T follicular helper cell (primary cell): ENCODE results near the gene CEACAM16.
A peak's percentile ranks its signal among the peaks of the same experiment; 100 is the strongest.

Experiments
- DNase-seq: peaks from one replicate; pipeline ENCODE4 v3.0.0-alpha.2; 2020; ENCODE audit warnings: low read depth

CEACAM16 gene

DNA sequence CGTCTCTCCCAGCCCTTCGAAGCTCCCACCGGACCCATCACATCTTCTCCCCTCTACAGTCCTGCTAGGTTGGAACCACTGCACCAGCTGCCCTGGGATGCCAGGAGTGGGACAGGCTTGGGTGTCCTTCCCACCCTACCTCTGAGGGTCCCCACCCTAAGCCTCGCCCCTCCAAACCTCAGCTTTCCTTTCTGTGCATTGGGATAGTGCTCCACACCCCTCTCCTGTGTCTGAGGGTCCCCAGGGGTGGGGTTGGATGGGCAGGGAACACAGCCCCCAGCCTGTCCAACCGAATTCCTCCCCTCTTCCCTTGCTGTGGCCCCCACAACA, 47.6 kb downstream of the CEACAM16 start:
- no peak for DNase-seq

DNA sequence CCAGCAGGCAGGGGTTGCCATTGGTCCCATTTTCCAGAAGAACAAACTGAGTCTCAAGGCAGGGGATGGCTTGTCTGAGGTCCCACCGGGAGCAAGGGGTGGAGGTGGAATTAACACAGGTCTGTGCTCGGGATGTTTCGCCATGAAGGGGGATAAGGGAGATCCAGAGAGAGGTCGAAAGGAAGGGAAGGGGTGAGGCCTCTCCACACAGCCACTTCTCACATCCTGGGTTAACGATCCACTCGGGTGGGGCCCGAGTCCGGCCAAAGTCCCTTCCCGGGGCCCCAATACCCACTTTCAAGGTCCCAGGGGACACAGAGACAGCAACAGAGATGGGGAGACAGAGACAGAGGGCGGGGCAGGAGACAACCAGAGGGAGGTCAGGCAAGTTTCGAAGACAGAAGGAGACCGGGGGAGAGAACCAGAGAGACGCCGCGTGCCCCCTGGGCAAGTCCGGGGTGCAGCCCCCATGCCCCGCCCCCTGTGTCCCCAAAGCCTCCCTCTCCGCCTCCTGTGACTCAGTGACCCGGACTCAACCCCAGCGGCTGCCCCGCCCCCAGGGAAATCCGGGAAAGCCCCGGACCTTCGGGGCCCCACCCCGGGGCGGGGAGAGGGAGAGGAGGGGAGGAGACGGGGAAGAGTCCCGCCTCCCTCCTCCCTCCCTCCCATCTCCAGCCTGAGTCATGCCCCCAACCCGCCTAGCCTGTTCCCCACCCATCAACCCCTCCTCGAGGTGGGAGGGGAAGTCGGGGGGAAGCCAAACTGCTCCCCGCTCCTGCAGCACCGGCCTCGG, 48.2 kb downstream of the CEACAM16 start:
- DNase-seq, result peak; percentile 86

DNA sequence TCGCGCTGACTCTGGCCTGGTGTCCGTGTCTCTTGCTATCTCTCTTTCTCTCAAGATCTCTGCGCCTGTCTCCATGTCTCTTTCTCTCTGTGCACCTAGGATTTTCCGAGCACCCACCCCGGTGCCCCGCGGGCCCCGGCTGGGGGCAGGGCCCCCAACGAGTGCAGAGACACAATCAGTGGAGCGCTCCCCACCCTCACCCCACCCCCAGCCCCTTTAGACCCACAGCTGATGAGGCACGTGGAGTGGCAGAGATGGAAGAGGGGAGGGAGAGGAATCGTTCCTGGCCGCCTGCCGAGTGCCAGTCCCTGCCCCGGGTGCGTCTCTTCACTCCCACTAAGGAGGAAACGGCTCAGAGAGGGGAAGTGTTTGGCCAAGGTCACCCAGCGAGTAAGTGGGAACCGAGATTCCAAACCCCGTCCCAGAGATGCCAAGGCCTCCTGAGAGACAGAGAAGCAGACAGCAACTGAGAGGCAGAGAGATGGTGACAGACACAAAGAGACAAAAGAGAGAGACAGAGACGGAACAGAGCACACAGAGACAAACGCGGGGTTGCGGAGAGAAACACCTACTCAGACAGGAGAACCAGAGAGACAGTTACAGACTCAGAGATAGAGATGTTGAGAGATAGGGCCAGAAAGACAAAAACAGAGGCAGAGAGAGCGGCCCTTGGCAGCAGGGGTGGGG, 48.9 kb downstream of the CEACAM16 start:
- DNase-seq, result no peak

DNA sequence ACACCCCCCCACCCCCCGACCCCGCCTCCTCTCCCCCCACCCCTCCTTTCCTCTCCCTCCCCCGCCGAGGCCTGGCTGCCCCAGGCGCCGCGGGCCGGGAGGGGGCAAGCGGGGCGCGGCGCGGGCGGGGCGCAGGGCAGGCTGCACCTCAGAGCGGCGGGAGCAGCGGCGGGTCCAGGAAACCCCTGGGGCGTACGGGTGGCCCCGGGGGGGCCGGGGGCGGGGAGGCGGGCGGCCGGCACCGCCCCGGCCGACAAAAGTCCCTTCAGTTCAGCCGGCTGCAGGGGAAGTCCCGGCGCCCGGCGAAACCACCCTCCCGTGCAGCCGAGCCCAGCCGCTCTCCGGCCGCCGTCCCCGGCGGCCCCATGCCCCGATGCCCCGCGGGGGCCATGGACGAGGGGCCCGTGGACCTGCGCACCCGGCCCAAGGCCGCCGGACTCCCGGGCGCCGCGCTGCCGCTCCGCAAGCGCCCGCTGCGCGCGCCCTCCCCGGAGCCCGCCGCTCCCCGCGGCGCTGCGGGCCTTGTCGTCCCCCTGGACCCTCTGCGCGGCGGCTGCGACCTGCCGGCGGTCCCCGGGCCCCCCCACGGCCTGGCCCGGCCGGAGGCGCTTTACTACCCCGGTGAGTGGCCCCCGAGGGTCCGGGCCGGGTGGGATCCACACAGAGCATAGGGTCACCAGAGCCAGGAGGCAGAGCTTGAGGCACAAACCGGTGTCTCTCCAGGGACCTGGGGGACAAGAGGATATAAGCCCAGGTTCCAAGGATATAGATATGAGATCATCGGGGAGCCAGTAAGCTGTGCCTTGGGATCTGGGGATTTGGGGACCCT, 49.7 kb downstream of the CEACAM16 start, which contains the start of gene BCL3:
TSS of gene BCL3 (plus strand) at position 283 of the 829 bp plus-strand sequence. CDS start at position 366, 83 bp downstream.
- DNase-seq, result peak; percentile 49

DNA sequence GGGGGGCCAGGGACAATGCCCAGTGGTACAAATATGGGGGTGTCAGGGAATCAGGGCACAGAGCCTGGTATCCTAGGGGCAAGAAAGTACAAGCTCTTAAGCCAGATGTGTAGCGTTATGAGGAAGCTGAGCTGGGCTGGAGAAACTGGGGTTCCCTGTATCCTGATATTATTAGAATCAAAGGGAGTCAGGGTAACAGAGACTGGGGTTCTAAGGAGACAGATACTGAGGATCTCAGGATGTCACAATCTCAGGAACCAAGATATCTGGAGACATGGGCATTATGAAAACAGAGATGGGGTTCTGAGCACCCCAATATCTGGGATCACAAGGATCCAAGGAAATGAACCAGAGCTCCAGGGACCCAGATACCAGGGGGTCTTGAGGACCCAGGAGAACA, 50.3 kb downstream of the CEACAM16 start:
- no peak for DNase-seq

DNA sequence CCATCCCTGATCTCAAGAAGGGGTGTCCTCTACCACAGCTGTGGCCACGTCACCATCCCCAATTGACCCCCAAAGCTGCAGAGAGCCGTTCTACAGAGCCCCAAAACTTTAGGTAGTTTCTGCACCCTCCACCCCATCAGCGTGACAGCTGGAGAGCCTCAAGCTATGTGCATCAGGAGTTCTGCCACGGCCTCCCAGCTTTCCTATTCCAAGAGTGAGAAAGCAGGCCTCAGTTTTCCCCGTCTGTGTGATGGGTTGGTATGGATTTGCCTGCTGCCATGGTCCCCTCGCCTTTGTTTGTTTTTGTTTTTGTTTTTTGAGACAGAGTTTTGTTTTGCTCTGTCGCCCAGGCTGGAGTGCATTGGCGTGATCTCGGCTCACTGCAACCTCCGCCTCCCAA, 51.0 kb downstream of the CEACAM16 start:
- no peak for DNase-seq

DNA sequence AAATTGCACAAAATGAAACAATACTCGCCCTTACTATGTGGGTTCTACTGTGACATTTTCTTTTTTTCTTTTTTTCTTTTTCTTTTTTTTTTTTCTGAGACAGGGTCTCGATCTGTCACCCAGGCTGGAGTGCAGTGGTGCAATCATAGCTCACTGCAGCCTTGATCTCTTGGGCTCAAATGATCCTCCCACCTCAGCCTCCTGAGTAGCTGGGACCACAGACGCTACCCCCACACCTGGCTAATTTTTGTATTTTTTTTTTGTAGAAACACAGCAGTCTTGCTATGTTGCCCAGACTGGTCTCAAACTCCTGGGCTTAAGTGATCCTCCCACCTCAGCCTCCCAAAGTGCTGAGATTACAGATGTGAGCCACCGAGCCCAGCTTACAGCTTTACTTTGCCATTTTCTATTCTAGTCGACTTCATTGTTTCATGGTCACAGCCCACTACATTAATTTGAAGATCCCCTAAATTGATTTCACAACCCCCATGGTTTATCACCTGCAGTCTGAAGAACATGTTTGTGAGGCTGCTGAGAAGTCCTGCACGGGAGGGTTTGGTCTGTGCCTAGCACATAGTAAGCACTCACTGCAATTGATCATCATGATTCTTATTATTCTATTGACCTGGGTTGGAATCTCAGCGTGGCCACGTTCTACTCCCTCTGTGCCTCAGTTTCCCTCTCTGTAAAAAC, 53.3 kb downstream of the CEACAM16 start:
- DNase-seq, result no peak

DNA sequence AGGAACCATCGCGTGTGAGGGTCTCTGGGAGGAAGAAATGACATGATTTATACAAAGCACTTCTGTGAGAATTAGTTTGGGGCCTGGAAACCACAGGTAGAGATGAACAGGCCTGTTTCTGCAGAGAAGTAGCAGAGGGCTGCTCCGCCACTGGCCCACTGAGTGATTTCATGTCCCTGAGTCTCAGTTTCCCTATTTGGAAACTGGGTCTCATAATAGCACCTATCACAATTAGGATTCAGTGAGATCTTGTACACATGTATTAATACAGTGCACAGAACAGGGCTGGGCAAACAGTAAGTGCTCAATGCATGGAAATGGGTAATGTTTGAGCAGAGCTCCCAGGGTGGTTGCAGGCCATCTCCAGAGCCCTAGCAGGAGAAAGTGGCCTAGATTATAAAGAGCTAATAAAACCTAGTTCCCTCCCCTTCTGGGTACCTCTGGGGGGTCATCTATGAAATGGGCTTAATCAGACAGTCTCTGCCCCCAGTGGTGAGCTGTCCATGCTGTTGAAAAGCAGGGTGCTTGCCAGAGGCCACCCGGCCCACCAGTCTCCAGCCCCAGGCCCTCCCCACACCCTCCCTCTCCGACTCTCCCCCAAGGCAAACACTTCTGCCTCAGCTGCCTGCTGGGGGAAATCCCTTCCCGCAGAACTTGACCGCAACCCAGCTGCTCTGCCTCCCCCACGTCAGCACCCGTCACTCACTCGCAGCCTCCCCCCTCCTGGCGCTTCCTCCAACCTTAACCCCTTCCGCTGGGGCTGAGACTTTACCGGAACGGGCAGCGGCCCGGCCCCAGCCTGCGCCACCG, 54.1 kb downstream of the CEACAM16 start:
- peak; percentile 92 for DNase-seq

DNA sequence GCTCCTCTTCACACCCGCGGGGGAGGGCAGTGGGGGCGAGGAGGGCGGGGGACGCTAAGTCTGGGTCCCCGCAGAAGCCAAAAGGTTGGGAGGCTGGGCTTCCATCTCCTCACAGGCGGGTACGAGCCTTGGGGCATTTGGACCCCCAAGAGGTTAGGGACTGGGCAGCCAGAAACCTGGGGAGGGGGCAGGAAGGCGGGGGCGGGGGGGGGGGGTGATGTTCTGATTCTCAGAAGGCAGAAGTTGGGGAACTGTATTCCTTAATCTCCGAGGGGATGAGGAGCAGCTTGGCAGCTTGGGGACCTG, 54.6 kb downstream of the CEACAM16 start:
- no peak for DNase-seq

DNA sequence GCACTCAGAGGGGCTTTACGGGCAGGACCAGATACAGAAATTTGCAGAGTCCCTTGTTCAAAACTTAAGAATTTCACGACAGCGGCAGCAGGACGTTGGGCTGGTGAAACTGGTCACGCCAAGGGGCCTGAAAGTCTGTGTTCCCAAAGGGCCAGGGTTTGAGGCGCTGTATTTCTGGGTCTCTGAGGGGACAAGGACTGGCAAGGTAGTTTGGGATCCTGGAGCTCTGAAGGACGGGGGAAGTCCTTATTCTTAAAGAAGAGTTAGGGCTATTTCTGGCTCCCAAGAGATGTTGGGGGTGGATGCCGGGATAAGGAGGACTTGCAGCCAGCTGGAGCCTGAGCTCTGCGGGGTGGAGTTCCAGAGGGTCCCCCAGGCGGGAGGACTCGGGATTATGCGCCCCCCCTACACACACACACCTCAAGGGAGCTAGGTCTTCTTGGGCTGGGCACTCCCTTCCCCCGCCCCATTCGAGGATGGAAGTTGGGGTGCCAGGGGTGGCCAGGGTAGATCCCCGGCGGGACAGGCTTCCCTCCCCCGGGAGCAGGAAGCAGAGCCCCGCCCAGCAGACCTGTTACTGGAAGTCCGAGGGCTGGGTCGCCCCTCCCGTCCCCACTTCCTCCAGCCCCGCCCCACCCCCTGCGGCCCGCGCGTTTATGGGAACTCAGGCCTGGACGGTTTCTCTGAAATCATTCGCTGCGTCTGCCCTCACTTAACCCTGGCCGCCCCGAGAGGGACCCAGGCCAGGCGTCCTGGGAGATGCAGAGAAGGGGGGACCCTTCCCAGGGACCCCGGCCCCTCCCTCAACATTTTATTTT, 55.2 kb downstream of the CEACAM16 start:
- no peak for DNase-seq

DNA sequence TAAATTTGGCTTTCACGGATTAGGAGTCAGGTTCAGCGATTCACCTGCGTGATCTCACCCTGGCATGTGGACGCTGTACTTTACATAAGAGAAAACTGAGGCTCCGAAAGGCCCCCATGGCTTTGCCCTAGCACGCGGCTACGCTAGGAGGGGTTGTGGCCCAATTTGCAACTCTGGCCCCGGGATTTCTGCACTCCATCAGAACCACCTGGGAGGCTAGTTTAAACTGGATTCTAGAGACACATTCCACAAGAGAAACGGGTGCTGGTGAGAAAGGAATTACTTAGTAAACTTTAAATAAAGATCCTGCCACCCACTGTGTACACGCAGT, 55.8 kb downstream of the CEACAM16 start:
- DNase-seq, result no peak

DNA sequence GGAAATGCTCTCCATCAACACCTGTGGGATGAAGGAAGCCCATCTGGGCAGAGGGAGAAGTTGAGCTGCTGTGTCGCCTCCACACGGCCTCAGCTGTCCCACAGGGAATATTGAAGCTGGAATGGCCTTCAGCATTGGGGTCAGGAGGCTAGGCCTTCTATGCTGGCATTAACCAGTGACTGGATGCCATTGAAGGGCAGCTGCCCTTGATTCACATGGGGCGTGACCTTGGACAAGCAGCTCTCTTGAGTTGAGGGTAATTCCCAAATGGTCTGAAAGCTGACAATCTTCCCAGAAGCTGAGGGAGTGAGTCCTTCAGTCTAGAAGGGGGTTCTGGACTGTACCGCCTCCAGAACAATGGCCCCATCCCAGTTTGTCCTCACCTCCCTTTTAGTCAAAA, 56.3 kb downstream of the CEACAM16 start:
- no peak for DNase-seq

DNA sequence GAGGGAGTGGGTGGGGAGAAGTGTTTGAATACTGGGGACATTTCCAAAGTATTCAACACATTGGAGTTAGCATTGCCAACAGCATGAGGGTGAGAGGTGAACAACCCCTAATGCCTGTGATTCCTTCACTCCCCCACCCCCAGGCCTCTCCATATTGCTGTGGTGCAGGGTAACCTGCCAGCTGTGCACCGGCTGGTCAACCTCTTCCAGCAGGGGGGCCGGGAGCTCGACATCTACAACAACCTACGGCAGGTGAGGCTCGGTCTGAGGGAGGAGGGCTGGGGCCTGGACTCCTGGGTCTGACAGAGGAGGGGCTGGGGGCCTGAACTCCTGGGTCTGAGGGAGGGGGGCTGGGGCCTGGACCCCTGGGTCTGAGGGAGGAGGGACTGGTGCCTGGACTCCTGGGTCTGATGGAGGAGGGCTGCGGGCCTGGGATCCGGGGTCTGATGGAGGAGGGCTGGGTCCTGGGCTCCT, 57.2 kb downstream of the CEACAM16 start:
- DNase-seq, result no peak

DNA sequence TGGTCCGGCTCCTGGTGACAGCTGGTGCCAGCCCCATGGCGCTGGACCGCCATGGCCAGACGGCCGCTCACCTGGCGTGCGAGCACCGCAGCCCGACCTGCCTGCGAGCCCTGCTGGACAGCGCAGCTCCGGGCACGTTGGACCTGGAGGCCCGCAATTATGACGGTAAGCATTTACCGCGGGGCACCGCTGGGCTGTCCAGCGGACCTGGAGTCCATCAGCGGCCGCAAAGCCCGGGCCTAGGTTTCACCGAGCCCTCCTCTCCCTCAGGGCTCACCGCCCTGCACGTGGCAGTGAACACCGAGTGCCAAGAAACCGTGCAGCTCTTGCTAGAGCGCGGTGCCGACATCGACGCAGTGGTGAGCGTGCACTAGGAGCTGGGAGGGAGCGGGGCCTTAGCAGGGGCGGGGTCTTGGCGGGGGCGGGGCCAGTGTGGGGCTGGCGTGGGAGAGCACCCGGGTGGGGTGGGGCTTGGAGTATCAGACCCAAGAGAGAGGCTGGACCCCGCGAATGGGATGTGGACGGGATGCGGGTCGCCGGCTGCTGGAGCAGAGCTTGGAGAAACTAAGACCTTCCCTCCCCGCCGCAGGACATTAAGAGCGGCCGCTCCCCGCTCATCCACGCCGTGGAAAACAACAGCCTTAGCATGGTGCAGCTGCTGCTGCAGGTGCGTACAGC, 58.2 kb downstream of the CEACAM16 start:
- no peak for DNase-seq

DNA sequence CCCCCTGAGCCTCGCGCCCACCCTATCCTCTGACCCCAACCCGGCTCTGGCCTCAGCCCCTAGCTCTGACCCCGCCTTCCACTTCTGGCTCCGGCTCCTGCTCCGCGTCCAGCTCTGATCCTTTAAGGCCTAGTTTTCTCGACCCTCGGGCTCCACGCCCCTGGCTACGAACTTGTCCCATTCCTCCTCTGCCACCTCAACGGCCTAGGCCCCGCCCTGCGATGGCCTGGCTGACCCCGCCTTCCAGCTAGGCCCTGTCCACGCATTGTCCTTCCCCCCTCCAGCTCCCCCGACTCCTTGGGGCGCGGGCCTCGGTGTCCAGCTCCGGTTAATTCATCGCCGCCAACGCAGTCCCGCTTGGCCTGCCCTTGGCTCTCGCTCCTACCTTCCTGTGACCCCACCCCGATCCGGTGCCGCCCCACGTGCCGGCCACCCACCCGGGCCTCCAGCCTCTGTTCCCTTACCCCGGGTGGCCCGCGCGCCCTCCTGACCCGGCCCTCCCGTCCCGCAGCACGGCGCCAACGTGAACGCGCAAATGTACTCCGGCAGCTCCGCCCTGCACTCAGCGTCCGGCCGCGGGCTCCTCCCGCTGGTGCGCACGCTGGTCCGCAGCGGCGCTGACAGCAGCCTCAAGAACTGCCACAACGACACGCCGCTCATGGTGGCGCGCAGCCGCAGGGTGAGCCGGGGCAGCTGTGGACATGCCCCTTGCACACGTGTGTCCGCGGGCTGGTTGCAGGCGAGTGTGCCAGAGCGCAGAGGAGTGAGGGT, 59.0 kb downstream of the CEACAM16 start:
- no peak for DNase-seq

DNA sequence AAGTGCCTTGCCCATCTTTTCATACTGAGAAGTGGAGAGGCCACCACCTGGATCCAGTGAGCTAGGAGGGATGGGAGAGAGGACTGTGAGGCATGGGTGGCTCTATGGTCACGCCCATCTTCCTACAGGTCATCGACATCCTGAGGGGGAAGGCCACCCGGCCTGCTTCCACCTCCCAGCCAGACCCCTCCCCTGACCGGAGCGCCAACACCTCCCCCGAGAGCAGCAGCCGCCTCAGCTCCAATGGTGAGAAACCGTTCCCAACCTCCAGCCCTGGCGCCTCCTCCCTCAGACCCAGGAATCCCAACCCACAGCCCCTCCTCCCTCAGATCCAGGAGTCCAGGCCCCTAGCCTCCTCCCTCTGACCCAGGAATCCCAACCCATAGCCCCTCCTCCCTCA, 59.6 kb downstream of the CEACAM16 start:
- no peak for DNase-seq

DNA sequence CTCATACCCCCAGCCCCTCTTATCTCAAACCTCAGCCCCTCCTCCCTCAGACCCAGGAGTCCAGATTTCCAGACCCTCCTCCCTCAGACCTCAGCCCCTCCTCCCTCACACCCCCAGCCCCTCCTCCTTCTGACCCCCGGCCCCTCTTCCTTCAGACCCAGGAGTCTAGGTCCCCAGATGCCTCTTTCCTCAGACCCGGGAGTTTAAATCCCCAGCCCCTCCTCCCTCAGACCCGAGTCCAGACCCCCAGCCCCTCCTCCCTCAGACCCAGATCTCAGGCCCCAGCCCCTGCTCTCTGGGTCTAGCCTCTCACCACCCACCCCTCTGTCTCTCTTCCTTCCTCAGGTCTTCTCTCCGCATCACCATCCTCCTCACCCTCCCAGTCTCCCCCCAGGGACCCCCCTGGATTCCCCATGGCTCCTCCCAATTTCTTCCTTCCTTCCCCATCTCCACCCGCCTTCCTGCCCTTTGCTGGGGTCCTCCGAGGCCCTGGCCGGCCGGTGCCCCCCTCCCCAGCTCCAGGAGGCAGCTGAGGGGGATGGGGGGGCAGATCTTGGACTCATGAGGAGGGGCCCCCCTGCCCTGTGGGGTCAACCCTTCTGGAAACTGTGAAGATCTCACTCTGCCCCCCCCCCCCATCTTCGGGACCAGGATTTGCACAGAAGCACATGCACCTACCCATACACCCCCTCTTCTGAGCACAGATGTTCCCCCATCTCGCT, 60.3 kb downstream of the CEACAM16 start:
- DNase-seq, result no peak
